ENCODE measurements around the gene PCSK5. TPM values are rescaled to one million over a fixed set of nuclear protein-coding genes. Genes with fewer than 3 reads are reported as not detected.

The PCSK5 gene
- total RNA-seq, 2 experiments from 2014 or later: 0.76 TPM; not detected in 1

- no peak overlapping the region for H3K27ac ChIP-seq (ENCODE audit: low read depth, low read length, poor library complexity, severe bottlenecking)
- ChIA-PET POLR2A (no interaction called here), CTCF (ENCODE audit: unreplicated experiment) (no interaction called here)
- intact Hi-C loops (cut with micrococcal nuclease; ENCODE audit: unreplicated experiment): loop anchor here (2.0 kb wide), 1 partner anchor 21 kb away; no protein-coding TSS in a partner anchor
- TF ChIP-seq EZH2phosphoT487 (IDR thresholded peaks at IDR 0.05; ENCODE audit: borderline replicate concordance, low read depth, low read length): no peak
- H3K4me2 ChIP-seq (ENCODE audit: low read length): no peak overlapping the region
- no peak for DNase-seq (ENCODE audit: low spot score)
- no TSS peak for BruUV-seq (replicated peaks)
- H3K4me3 ChIP-seq (ENCODE audit: low read depth, low read length, poor library complexity, severe bottlenecking): no peak overlapping the region
- H3K9me3 ChIP-seq (ENCODE audit: low read length): no peaks in the 10 kb centered on the region
- no peak overlapping the region for H2AFZ ChIP-seq (ENCODE audit: low read length)
- no peaks in the 10 kb centered on the region for H4K20me1 ChIP-seq (ENCODE audit: insufficient read depth, low read length)
- no peaks in the 10 kb centered on the region for H3K9me2 ChIP-seq (ENCODE audit: insufficient read depth, low read length)
- H3K36me3 ChIP-seq (ENCODE audit: insufficient read depth, low read length): no peaks in the 10 kb centered on the region
- H3K79me2 ChIP-seq (ENCODE audit: insufficient read depth, low read depth, low read length): no peaks in the 10 kb centered on the region
- H3K4me1 ChIP-seq (ENCODE audit: insufficient read depth, low read length, poor library complexity, severe bottlenecking): no peaks in the 10 kb centered on the region
These were observed 1.3 kb downstream of the PCSK5 start for GRCh38 chr9:75891771-75892215.

- CTCF ChIA-PET (ENCODE audit: unreplicated experiment): no interaction called here
- BruUV-seq (replicated peaks): no TSS peak
- no peak for TF ChIP-seq CTCF (conservative IDR thresholded peaks at IDR 0.05; ENCODE audit: low read length)
- TF ChIP-seq EZH2phosphoT487 (IDR thresholded peaks at IDR 0.05; ENCODE audit: borderline replicate concordance, low read depth, low read length): no peak
- H3K9me3 ChIP-seq (ENCODE audit: low read length): no peaks in the 10 kb centered on the region
- no peak for DNase-seq (ENCODE audit: low spot score)
- intact Hi-C loops (cut with micrococcal nuclease; ENCODE audit: unreplicated experiment): no loop called here
- no peak overlapping the region for H2AFZ ChIP-seq (ENCODE audit: low read length)
- H3K79me2 ChIP-seq (ENCODE audit: insufficient read depth, low read depth, low read length): no peaks in the 10 kb centered on the region
- H3K9me2 ChIP-seq (ENCODE audit: insufficient read depth, low read length): no peaks in the 10 kb centered on the region
- no peak overlapping the region for H3K4me2 ChIP-seq (ENCODE audit: low read length)
- H3K4me3 ChIP-seq (ENCODE audit: low read depth, low read length, poor library complexity, severe bottlenecking): no peak overlapping the region
- no peaks in the 10 kb centered on the region for H3K4me1 ChIP-seq (ENCODE audit: insufficient read depth, low read length, poor library complexity, severe bottlenecking)
- no peaks in the 10 kb centered on the region for H4K20me1 ChIP-seq (ENCODE audit: insufficient read depth, low read length)
- POLR2A ChIA-PET: no interaction called here
- no peak overlapping the region for H3K27ac ChIP-seq (ENCODE audit: low read depth, low read length, poor library complexity, severe bottlenecking)
- no peaks in the 10 kb centered on the region for H3K36me3 ChIP-seq (ENCODE audit: insufficient read depth, low read length)
These were observed 1.9 kb downstream of the PCSK5 start for GRCh38 chr9:75892216-75892911.

- ChIA-PET CTCF (ENCODE audit: unreplicated experiment) (no interaction called here), POLR2A (interaction anchor here (0.7 kb wide), 1 partner anchor 755 kb away, joined by 4 read pairs; no protein-coding TSS in a partner anchor)
- BruUV-seq (replicated peaks): no TSS peak
- H3K9me2 ChIP-seq (ENCODE audit: insufficient read depth, low read length): no peaks in the 10 kb centered on the region
- H3K79me2 ChIP-seq (ENCODE audit: insufficient read depth, low read depth, low read length): no peaks in the 10 kb centered on the region
- no peak overlapping the region for H3K4me3 ChIP-seq (ENCODE audit: low read depth, low read length, poor library complexity, severe bottlenecking)
- H3K9me3 ChIP-seq (ENCODE audit: low read length): no peaks in the 10 kb centered on the region
- H3K4me1 ChIP-seq (ENCODE audit: insufficient read depth, low read length, poor library complexity, severe bottlenecking): no peaks in the 10 kb centered on the region
- no peak overlapping the region for H2AFZ ChIP-seq (ENCODE audit: low read length)
- no peaks in the 10 kb centered on the region for H4K20me1 ChIP-seq (ENCODE audit: insufficient read depth, low read length)
- TF ChIP-seq EZH2phosphoT487 (IDR thresholded peaks at IDR 0.05; ENCODE audit: borderline replicate concordance, low read depth, low read length): no peak
- TF ChIP-seq CTCF (conservative IDR thresholded peaks at IDR 0.05; ENCODE audit: low read length): no peak
- DNase-seq (ENCODE audit: low spot score): no peak
- no peaks in the 10 kb centered on the region for H3K36me3 ChIP-seq (ENCODE audit: insufficient read depth, low read length)
- intact Hi-C loops (cut with micrococcal nuclease; ENCODE audit: unreplicated experiment): no loop called here
- no peak overlapping the region for H3K27ac ChIP-seq (ENCODE audit: low read depth, low read length, poor library complexity, severe bottlenecking)
- no peak overlapping the region for H3K4me2 ChIP-seq (ENCODE audit: low read length)
These were observed 2.6 kb downstream of the PCSK5 start for GRCh38 chr9:75893106-75893505.

All from OCI-LY7 (cell line).